Smooth muscle cell (in vitro differentiated cells): ENCODE results near the gene FYN. TPM values are rescaled to one million over a fixed set of nuclear protein-coding genes. Genes with fewer than 3 reads are reported as not detected.

Experiments used
- DNase-seq: peaks from one replicate; lab custom pipeline; 2025; ENCODE audit not compliant: unreplicated experiment; lab: John Stamatoyannopoulos, UW
- H2AFZ ChIP-seq: fragments of 200-600 bp; sonication (generic); 2 replicates; pipeline ENCODE4 v1.6.0; 2016; ENCODE audit warnings: antibody characterized with exemption, low read depth, mild to moderate bottlenecking
- H3F3A ChIP-seq: fragments of 200-600 bp; sonication (generic); 2 replicates; pipeline ENCODE4 v1.6.0; 2017; ENCODE audit warnings: antibody characterized with exemption, low read depth
- H3K27ac ChIP-seq: fragments of 200-600 bp; sonication (generic); 2 replicates; pipeline ENCODE4 v1.5.1; 2016; ENCODE audit warnings: low read depth, mild to moderate bottlenecking
- H3K27me3 ChIP-seq: fragments of 200-600 bp; sonication (generic); 2 replicates; pipeline ENCODE4 v1.6.1; 2016; ENCODE audit warnings: low read depth, mild to moderate bottlenecking
- H3K36me3 ChIP-seq: fragments of 200-600 bp; sonication (generic); 2 replicates; pipeline ENCODE4 v1.5.1; 2016; ENCODE audit warnings: low read depth
- H3K4me1 ChIP-seq: fragments of 200-600 bp; sonication (generic); 2 replicates; pipeline ENCODE4 v1.5.1; 2016; ENCODE audit warnings: low read depth
- H3K4me2 ChIP-seq: fragments of 200-600 bp; sonication (generic); 2 replicates; pipeline ENCODE4 v1.6.0; 2016; ENCODE audit warnings: mild to moderate bottlenecking
- H3K4me3 ChIP-seq: fragments of 200-600 bp; sonication (generic); 2 replicates; pipeline ENCODE4 v1.5.1; 2016; ENCODE audit warnings: mild to moderate bottlenecking
- H3K79me2 ChIP-seq: fragments of 200-600 bp; sonication (generic); 2 replicates; pipeline ENCODE4 v1.6.0; 2016; ENCODE audit warnings: low read depth, mild to moderate bottlenecking
- H3K9ac ChIP-seq: fragments of 200-600 bp; sonication (generic); 2 replicates; pipeline ENCODE4 v1.6.0; 2016; ENCODE audit warnings: low read depth
- H3K9me3 ChIP-seq: fragments of 200-600 bp; sonication (generic); replicated peaks from 2 replicates; pipeline ENCODE4 v1.5.1; 2016; ENCODE audit warnings: low read depth
- H4K20me1 ChIP-seq: fragments of 200-600 bp; sonication (generic); 2 replicates; pipeline ENCODE4 v1.6.0; 2016; ENCODE audit warnings: low read depth
- WGBS: methylation state at CpG from one replicate; pipeline ENCODE4 v1.1.7; 2016; ENCODE audit warnings: low lambda C conversion rate; 5-methylcytosine and 5-hydroxymethylcytosine counted together
- polyA plus RNA-seq: library from polyadenylated mRNA; unstranded; fragments of >200 nt; fragmentation: Nextera tagmentation; extraction: Ambion mirVana; gene quantifications from 2 replicates; pipeline ENCODE4 v1.2.1, GENCODE V29; 2016
- total RNA-seq: library from RNA; depleted of rRNA; stranded (reverse); fragments of >200 nt; gene quantifications from 2 replicates; pipeline ENCODE4 v1.2.3, GENCODE V29; 2014
- TF ChIP-seq, protein P1 (sequence below): fragments of 200-600 bp; sonication (generic); IDR thresholded peaks from 2 replicates; pipeline ENCODE4 v1.5.1; 2017; ENCODE audit warnings: borderline replicate concordance, mild to moderate bottlenecking, antibody characterized with exemption; ENCODE audit not compliant: insufficient read depth, poor library complexity, severe bottlenecking

Gene FYN
- total and polyA plus RNA-seq, 2 experiments from 2014 or later, result 110 to 138 TPM

GRCh38 chr6:111779031-111779430 is 94.2 kb downstream of the FYN start:
- TF ChIP-seq, protein P1, sequence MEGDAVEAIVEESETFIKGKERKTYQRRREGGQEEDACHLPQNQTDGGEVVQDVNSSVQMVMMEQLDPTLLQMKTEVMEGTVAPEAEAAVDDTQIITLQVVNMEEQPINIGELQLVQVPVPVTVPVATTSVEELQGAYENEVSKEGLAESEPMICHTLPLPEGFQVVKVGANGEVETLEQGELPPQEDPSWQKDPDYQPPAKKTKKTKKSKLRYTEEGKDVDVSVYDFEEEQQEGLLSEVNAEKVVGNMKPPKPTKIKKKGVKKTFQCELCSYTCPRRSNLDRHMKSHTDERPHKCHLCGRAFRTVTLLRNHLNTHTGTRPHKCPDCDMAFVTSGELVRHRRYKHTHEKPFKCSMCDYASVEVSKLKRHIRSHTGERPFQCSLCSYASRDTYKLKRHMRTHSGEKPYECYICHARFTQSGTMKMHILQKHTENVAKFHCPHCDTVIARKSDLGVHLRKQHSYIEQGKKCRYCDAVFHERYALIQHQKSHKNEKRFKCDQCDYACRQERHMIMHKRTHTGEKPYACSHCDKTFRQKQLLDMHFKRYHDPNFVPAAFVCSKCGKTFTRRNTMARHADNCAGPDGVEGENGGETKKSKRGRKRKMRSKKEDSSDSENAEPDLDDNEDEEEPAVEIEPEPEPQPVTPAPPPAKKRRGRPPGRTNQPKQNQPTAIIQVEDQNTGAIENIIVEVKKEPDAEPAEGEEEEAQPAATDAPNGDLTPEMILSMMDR, result no peak
- peaks cover 26% of the 10 kb centered on the region for H3K4me1 ChIP-seq
- H3K79me2 ChIP-seq, result peaks cover 6% of the 10 kb centered on the region

GRCh38 chr6:111777357-111777756 is 95.9 kb downstream of the FYN start:
- H3K4me3 ChIP-seq, result no peak overlapping the region
- H3K9me3 ChIP-seq, result no peaks in the 10 kb centered on the region
- peaks cover 3% of the 10 kb centered on the region for H3K79me2 ChIP-seq
- no peak overlapping the region for H2AFZ ChIP-seq
- peaks cover 26% of the 10 kb centered on the region for H3K4me1 ChIP-seq
- peak overlapping the region; percentile 5 for H3K9ac ChIP-seq
- H3K27me3 ChIP-seq, result no peaks in the 10 kb centered on the region
- WGBS, result 71% methylated on average over 6 of the region's 6 CpGs
- H3K36me3 ChIP-seq, result no peaks in the 10 kb centered on the region
- H3F3A ChIP-seq, result peaks cover 16% of the 10 kb centered on the region
- DNase-seq, result no peak
- peak overlapping the region; percentile 79 for H3K27ac ChIP-seq
- TF ChIP-seq, protein P1, result no peak
- peak overlapping the region; percentile 23 for H3K4me2 ChIP-seq
- H4K20me1 ChIP-seq, result peaks cover 33% of the 10 kb centered on the region

More at GRCh38 chr6:111779031-111779430, 94.2 kb downstream of the FYN start:
- no peaks in the 10 kb centered on the region for H3K27me3 ChIP-seq
- peaks cover 32% of the 10 kb centered on the region for H4K20me1 ChIP-seq
- no peak overlapping the region for H3K4me2 ChIP-seq
- H3K9ac ChIP-seq, result no peak overlapping the region
- no peak overlapping the region for H3K4me3 ChIP-seq
- peaks cover 19% of the 10 kb centered on the region for H3F3A ChIP-seq
- H2AFZ ChIP-seq, result no peak overlapping the region
- H3K36me3 ChIP-seq, result no peaks in the 10 kb centered on the region
- DNase-seq, result no peak
- WGBS, result 96% methylated on average over 3 of the region's 3 CpGs
- no peaks in the 10 kb centered on the region for H3K9me3 ChIP-seq
- H3K27ac ChIP-seq, result no peak overlapping the region

DNA sequence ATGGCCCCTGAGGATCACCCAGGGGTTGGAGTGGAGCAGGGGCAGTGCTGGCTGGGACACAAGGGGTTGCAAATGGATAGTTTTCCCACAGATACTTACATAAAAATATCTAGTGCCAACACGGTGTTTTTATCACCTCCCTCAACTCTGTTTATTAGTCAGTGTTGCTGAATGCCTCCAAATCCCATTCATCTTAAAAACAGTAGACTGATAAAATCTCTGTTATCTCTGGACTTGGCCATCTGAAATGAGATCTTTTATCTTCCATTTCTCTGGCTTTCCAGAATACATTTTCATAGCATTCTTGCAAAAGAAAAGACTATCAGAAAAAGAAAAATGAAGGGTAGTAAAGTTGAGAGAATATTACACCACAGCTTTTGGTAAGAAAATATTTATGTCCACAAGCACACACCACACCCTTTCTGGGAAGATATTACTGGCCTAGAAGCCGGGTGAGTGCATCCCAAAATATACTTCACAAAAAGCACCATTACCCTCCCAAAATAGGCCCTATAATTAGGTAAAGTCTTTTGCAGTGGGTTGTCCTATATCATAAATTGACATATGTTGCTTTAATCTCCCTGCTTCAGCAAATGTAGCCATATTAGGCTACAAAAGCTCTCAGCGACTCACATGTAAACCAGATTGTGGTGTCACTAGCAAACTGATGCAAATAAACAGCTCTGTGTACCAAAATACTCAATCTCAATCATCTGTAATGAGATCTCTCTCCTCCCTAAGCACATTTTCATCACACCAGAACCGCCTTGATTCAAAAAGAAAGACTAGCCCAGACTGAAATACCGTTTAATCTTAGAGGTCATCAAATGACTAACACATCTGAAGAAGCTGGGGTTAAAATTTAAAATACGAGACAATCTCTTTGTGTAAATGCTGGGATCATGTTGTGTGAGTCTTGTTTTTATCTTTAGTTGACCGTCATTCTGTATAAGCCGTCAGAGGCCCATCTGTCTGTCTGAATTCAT is 96.7 kb downstream of the FYN start:
- Histone ChIP-seq H3K27me3 (no peaks in the 10 kb centered on the region), H3K27ac (peak overlapping the region; percentile 79), H3K4me1 (peaks cover 23% of the 10 kb centered on the region), H3K4me2 (peak overlapping the region; percentile 23), H2AFZ (no peak overlapping the region), H3K36me3 (no peaks in the 10 kb centered on the region), H3K9ac (no peak overlapping the region), H3K9me3 (no peaks in the 10 kb centered on the region), H4K20me1 (peaks cover 37% of the 10 kb centered on the region), H3K79me2 (peaks cover 3% of the 10 kb centered on the region), H3F3A (peaks cover 12% of the 10 kb centered on the region), H3K4me3 (no peak overlapping the region)
- TF ChIP-seq, protein P1, result no peak
- DNase-seq, result no peak
- WGBS, result 17% methylated on average over 8 of the region's 8 CpGs
